Neural cell (in vitro differentiated cells): ENCODE data around the gene IL1RAP.

Experiments
- CTCF ChIP-seq: fragments of 450-650 bp; IDR thresholded peaks from 2 replicates; pipeline ENCODE4 v1.5.1; 2014; ENCODE audit warnings: antibody characterized with exemption, mild to moderate bottlenecking, moderate library complexity; ENCODE audit not compliant: poor library complexity, severe bottlenecking
- EZH2 ChIP-seq: fragments of 200-600, 300-800 bp; shearing (Covaris generic), sonication (generic); IDR thresholded peaks from 2 replicates; pipeline ENCODE4 v1.6.1; 2014; ENCODE audit warnings: antibody characterized with exemption, low read length, borderline replicate concordance, mild to moderate bottlenecking; ENCODE audit not compliant: insufficient read depth, poor library complexity, severe bottlenecking
- RAD21 ChIP-seq: fragments of 450-650 bp; conservative IDR thresholded peaks from 2 replicates; pipeline ENCODE4 v1.6.1; 2014; ENCODE audit warnings: antibody characterized with exemption, mild to moderate bottlenecking, moderate library complexity

- TF ChIP-seq CTCF (no peak), EZH2 (no peak), RAD21 (no peak)
Measured at GRCh38 chr3:190486533-190486864, 27.4 kb upstream of the IL1RAP start.
